Panc1 (cell line): Measurements from ENCODE around the gene C22orf23. TPM values are rescaled to one million over a fixed set of nuclear protein-coding genes. Genes with fewer than 3 reads are reported as not detected.

Experiments
- ATAC-seq: fragments of 200-7000 bp; cut with Tn5 transposase; 2 replicates; pipeline ENCODE4 v1.9.1; 2020; ENCODE audit warnings: mild to moderate bottlenecking, moderate library complexity
- BruUV-seq: library from RNA; stranded (reverse); fragments of 400-500 nt; replicated peaks from 2 replicates; lab custom pipeline; 2021; lab: Mats Ljungman, UMichigan
- CTCF ChIA-PET: fragments of 300-600 bp; sonication (Branson Sonifier 250); formaldehyde crosslinking; loops from one replicate; lab custom pipeline; 2022; ENCODE audit warnings: antibody characterized with exemption; lab: Charles Lee
- POLR2A ChIA-PET: fragments of 300-600 bp; sonication (Branson Sonifier 250); formaldehyde crosslinking; loops from one replicate; lab custom pipeline; 2022; ENCODE audit warnings: antibody characterized with exemption; lab: Charles Lee
- DNase-seq: peaks from one replicate; pipeline ENCODE4 v3.0.0-alpha.2; 2010; ENCODE audit warnings: low read depth, low spot score
- H3K27ac ChIP-seq: 2 replicates; pipeline ENCODE4 v1.5.1; 2011; ENCODE audit warnings: mild to moderate bottlenecking, low read length, inconsistent platforms
- H3K27me3 ChIP-seq: fragments of 200-500 bp; sonication (Bioruptor generic); 2 replicates; pipeline ENCODE4 v1.6.0; 2014; ENCODE audit warnings: low read length, inconsistent platforms; ENCODE audit not compliant: control insufficient read depth, insufficient read depth
- H3K36me3 ChIP-seq: fragments of 200-500 bp; sonication (Bioruptor generic); 2 replicates; pipeline ENCODE4 v1.5.1; 2014; ENCODE audit warnings: inconsistent platforms, mild to moderate bottlenecking, low read length, moderate library complexity; ENCODE audit not compliant: control insufficient read depth, insufficient read depth
- H3K4me1 ChIP-seq: 2 replicates; pipeline ENCODE4 v1.5.1; 2011; ENCODE audit warnings: inconsistent platforms, mild to moderate bottlenecking, low read length, moderate library complexity; ENCODE audit not compliant: control insufficient read depth, insufficient read depth
- H3K4me3 ChIP-seq, 2 experiments: 2 replicates each; pipeline ENCODE4 v1.5.1; 2011 to 2012; ENCODE audit warnings: low read depth in 2 of 2, low read length in 2 of 2, mild to moderate bottlenecking in 2 of 2, inconsistent platforms in 1 of 2, moderate library complexity in 1 of 2
- H3K9me3 ChIP-seq: fragments of 200-500 bp; sonication (Bioruptor generic); 2 replicates; pipeline ENCODE4 v1.5.1; 2014; ENCODE audit warnings: low read depth, mild to moderate bottlenecking, inconsistent platforms, low read length, moderate library complexity; ENCODE audit not compliant: control insufficient read depth, insufficient read depth
- CTCF ChIP-seq: fragments of 450-650 bp; IDR thresholded peaks from 2 replicates; pipeline ENCODE4 v1.5.1; 2017; ENCODE audit warnings: mild to moderate bottlenecking
- POLR2AphosphoS5 ChIP-seq: IDR thresholded peaks from 2 replicates; pipeline ENCODE4 v1.6.1; 2012; ENCODE audit warnings: mild to moderate bottlenecking, low read depth, low read length, moderate library complexity
- REST ChIP-seq, 2 experiments: IDR thresholded peaks; 2 replicates each; pipeline ENCODE4 v1.6.1; 2011 to 2012; ENCODE audit warnings: low read depth in 2 of 2, control low read depth in 1 of 2, low read length in 1 of 2, mild to moderate bottlenecking in 1 of 2, moderate library complexity in 1 of 2; ENCODE audit not compliant: insufficient read depth in 1 of 2
- SIN3A ChIP-seq: IDR thresholded peaks from 2 replicates; pipeline ENCODE4 v1.6.1; 2012; ENCODE audit warnings: low read depth, mild to moderate bottlenecking, low read length, moderate library complexity, borderline replicate concordance; ENCODE audit not compliant: insufficient read depth
- TCF7L2 ChIP-seq: IDR thresholded peaks from 2 replicates; pipeline ENCODE4 v1.6.1; 2011; ENCODE audit warnings: mild to moderate bottlenecking, low read depth, low read length, inconsistent platforms
- in situ Hi-C: cut with HindIII; loops from 2 replicates; pipeline ENCODE4 v1.10.0; 2016; ENCODE audit warnings: low sequenced_read_pairs, low pct_unique_long_range_greater_than_20kb
- intact Hi-C: fragments of 100-400 bp; cut with micrococcal nuclease; formaldehyde crosslinking; loops from one replicate; pipeline ENCODE4 v1.10.0; 2022; ENCODE audit not compliant: unreplicated experiment
- total RNA-seq: library from RNA; stranded (reverse); gene quantifications from one replicate; pipeline ENCODE4 v1.2.1, GENCODE V29; 2021; ENCODE audit not compliant: unreplicated experiment

C22orf23 gene
- total RNA-seq, 1 experiment from 2014 or later: 0.49 TPM

GRCh38 chr22:37918580-37919270 lies 34.7 kb downstream of the C22orf23 start:
- Histone ChIP-seq H3K4me1 (no peaks in the 10 kb centered on the region), H3K36me3 (no peaks in the 10 kb centered on the region), H3K27me3 (no peaks in the 10 kb centered on the region), H3K27ac (no peak overlapping the region), H3K4me3 (no peak overlapping the region), H3K9me3 (no peaks in the 10 kb centered on the region)
- intact Hi-C loops (no loop called here), in situ Hi-C loops (no loop called here)
- TF ChIP-seq SIN3A: no peak
- TF ChIP-seq CTCF: no peak
- no peak for TF ChIP-seq TCF7L2
- no peak for TF ChIP-seq REST (IDR thresholded peaks at IDR 0.05; ENCODE audit: insufficient read depth in 1 of 2, low read depth in 2 of 2, low read length in 1 of 2)
- no peak for TF ChIP-seq POLR2AphosphoS5
- no TSS peak for BruUV-seq
- DNase-seq (no peak), ATAC-seq (no peak)
- ChIA-PET POLR2A (interaction anchor here (0.6 kb wide), 1 partner anchor 33 kb away, joined by 7 read pairs; no protein-coding TSS in a partner anchor), CTCF (interaction anchor here (1.2 kb wide), 1 partner anchor 19 kb away, joined by 15 read pairs; no protein-coding TSS in a partner anchor)

- TF ChIP-seq SIN3A: no peak
- no peak for TF ChIP-seq REST (IDR thresholded peaks at IDR 0.05; ENCODE audit: insufficient read depth in 1 of 2, low read depth in 2 of 2, low read length in 1 of 2)
- no peak for TF ChIP-seq POLR2AphosphoS5
- no peak for TF ChIP-seq CTCF
- TF ChIP-seq TCF7L2: no peak
- no peaks in the 10 kb centered on the region for H3K4me1 ChIP-seq
- no peak overlapping the region for H3K27ac ChIP-seq
- ChIA-PET CTCF (interaction anchor here (1.2 kb wide), 1 partner anchor 19 kb away, joined by 15 read pairs; no protein-coding TSS in a partner anchor), POLR2A (interaction anchor here (0.6 kb wide), 1 partner anchor 32 kb away, joined by 7 read pairs; no protein-coding TSS in a partner anchor)
- no peaks in the 10 kb centered on the region for H3K9me3 ChIP-seq
- H3K4me3 ChIP-seq: no peak overlapping the region
- intact Hi-C loops: no loop called here
- in situ Hi-C loops: no loop called here
- DNase-seq (no peak), ATAC-seq (no peak)
- no peaks in the 10 kb centered on the region for H3K36me3 ChIP-seq
- no TSS peak for BruUV-seq
- H3K27me3 ChIP-seq: no peaks in the 10 kb centered on the region
These were observed 35.4 kb downstream of the C22orf23 start for GRCh38 chr22:37917874-37918548.
